CD4-positive, alpha-beta T cell treated with Interleukin-6 for 4 hours (primary cell): ENCODE data around the gene NPL.

ENCODE experiments used
- DNase-seq: peaks from one replicate; pipeline ENCODE4 v3.0.0-alpha.2; 2020; ENCODE audit warnings: mixed read lengths

Gene NPL

GRCh38 chr1:182789138-182790076 lies at the start of gene NPL:
TSS of gene NPL (plus strand) at chr1:182789773. CDS start at chr1:182794372, 4,599 bp downstream.
- DNase-seq: peak; percentile 90

DNA sequence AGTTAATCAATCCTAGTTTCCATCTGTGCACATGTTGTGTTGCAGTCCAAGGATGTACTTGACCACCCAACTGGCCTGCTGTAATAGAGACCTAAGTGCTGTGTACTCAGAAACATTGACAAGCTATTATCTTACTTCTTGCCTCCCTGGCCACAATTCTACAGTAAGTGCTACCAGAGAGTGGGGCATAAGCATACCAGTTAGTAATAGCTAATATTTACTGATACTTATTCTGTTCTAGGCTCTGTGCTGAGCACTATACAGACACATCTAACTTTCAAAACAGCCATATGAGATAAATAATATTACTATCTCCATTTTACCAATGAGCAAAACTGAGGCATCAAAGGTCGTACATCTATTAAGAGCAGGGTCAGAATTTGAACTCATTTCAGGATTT lies 49.5 kb upstream of the NPL start:
- DNase-seq: no peak

DNA sequence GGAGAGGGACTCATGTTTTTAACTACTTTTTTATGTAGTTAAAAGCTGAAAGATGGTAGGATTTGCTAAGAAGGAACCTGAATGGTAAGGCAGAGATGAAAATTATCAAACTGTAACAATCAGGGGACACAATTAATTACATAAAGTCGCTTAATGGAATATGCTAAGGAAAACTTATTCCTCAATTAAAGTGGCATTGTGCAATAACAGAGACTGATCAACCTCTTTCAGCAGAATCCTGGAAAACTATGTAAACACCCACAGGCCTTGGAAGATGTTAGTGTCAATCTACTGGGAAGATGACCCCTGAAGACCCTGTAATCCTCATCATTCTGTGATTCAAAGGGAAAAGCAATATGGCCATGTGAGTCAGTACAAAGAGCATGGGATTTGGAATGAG lies 46.8 kb upstream of the NPL start:
- DNase-seq: no peak

DNA sequence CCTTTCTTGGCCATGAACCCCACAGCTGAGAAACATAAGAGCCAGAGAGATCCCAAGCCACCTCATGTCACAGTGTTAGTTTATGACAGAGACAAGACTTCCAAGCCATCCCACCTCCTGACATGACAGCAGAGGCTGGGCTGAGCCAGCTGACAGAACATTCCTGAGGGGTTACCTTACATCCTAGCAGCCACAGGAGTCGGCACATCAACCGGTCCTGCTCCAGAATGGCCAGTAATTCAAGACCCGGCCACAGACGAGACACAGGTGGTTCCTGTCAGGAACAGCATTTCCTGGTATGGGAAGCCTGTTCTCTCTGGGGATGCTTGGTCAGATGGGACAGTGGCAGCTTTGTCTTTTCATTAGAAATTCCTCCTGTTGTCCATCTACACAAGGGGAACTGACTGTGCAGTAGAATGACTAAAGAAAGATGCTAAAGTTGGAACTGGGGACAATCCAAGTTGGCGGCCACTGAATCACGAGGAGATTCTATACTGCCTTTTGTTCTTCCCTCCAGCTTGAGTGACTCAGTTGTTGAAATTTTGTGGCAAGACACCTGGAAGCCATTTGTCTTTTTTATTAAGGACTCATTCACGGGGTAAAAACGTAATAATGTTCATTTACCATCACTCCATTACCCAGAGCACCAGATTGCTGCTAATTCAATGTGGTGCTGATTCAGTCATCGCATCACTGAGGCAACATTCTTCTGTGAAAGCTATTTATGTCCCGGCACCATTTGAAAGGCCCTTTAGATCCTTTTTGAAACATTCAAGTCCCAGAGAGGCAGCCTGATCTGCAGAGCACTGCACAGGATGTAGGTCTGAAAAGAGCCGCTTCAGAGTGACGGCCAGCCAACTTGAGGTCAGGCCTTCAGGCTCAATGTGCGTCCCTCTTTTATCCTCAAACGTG lies 37.2 kb upstream of the NPL start:
- DNase-seq: no peak

DNA sequence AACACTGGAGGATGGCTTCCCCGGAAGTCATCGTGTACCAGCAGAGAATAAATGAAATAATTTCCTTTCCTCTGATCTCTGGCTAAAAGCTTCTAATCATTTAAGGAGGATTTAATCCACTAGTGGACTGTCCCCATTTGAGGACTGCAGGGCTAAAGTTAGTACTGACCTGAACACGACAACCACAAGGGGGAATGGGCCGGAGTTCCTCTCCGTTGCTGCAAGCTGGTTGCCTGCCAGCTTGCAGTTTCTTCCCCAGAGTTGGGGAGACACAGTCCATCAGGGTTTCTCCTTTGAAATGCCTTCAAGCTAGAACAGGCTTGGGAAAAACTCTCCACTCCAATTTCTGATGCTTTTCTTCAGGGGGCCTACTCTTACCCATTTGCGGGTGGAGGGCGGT lies 35.5 kb upstream of the NPL start:
- no peak for DNase-seq

DNA sequence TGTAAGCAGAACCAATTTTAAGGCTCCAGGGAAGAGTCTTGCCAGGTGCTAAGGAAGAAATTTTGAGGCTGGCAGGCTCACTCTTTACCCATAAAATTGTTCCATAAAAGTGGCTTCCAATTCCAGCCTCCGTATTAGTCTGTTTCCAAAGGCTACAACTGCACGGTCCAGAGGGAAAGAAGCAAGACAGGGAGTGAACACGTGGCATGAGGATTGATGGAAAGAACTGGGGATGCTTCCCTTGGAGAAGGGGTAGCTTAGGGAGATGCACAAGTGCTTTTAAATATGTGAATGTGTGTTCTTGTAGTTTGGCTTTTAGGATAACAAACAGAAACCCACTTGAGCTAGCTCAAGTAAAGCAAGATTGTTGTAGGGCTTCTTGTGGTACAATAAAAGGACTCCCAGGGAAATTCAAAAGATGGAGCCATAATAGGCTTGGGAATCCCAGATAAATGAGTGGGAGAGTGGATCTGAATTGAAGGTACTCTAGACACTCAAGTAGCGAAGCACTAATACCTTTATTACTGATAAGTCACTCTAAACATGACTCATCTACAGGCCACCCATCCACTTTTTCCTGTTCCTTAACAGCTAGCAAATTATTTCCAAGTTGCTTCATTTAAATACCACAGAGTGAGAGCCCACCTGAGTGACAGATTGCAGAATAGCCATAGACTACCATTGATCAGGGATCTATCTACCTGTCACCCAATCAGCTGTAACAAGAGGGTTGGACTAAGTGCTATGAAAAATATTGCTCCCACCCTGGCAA lies 34.8 kb upstream of the NPL start:
- DNase-seq: no peak

DNA sequence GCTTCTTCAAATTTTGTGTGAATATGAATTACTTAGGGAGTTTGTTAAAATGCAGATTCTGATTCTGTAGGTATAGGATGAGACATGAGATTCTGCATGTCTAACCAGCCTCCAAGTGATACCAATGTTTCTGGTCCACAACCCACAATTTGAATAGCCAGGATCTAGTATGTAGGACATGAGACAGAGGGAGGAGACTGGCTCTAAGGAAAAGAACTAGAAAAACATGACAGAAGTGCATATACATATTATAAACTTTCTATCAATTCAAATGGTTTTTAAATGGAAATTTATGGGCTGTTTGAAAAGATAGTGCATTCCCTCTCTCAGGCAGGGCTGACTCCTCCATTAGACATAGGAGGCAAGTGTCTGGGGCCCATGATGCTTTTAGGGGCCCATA lies 33.9 kb upstream of the NPL start:
- no peak for DNase-seq

- DNase-seq: no peak
These were observed 33.1 kb upstream of the NPL start for GRCh38 chr1:182756423-182756822.

GRCh38 chr1:182761396-182762395 lies 27.9 kb upstream of the NPL start:
- DNase-seq: no peak

- no peak for DNase-seq
These were observed 27.0 kb upstream of the NPL start for GRCh38 chr1:182762536-182762935.

- DNase-seq: no peak
These were observed 25.4 kb upstream of the NPL start for GRCh38 chr1:182764029-182764727.

DNA sequence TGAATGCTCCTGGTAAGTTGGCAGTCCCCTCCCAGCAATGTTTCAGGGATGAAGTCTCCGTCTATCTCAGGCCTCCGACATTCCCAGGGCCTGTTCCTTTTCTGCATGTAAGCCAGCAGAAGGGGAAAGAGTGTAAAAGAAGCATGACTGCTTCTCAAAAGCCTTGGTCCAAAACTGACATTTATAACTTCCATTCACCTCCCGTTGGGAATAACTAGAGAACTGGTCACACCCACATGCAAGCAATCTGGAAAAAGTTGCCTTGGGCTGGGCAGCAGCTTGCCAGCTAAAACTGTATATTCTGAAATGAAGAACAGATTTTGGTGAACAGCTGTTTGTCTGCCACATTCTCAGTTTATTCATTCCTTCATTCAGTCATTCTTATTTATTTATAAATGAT lies 24.2 kb upstream of the NPL start:
- DNase-seq: no peak

DNA sequence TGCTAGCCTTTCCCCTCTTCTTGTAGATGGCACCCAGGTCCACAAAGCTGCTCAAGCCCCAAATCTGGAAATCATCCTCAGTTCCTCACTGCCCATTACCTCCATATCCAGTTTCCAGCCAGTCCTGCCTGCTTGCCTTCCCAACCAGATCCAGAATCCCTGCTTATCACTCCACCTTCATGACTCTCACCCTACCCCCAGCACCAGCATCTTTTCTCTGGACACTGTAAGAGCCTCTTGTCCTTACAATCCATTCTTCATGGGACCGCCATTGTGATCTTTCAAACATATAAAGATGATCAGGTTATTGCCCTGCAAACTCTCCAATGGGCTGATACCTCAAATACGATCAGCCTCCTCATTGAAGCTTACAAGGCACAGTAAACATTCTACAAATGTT lies 23.5 kb upstream of the NPL start:
- no peak for DNase-seq

GRCh38 chr1:182766881-182767645 lies 22.5 kb upstream of the NPL start:
- DNase-seq: no peak

DNA sequence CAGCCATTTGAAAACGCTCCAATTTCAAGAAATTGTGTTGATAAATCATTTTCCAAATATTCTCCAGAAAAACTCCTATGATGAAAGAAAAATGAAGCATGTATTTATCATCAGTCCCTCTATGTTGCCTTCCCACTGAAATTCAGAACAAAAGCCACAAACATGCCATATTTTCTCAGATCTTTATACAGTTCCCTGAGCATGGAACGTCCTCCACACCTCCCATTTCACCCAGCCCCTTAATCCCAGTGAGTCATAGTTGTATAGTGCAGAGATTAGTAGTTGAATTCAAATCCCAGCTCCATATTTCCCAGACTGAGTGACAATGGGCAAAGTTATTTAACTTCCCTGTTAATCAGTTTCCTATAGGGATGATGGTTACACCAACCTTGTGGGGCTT lies 20.6 kb upstream of the NPL start:
- no peak for DNase-seq

DNA sequence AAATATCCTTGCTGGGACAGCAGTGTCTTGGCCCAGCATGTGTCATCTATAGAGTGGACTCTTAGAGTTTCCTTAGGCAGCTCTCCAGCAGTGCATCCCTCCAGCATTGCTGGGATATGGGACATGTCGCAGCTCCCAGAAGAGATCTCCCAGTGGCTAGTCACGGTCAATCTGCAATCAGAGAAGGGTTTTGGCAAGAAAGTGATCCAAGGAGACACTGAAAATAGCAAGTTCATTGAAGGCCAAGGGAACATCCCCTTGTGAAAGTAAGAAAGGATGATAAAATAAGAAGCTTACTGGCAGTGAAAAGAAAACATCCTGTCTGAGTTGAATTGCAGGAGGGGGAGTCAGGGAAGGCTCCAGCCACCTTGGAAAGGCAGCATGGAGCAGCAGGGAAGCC lies 19.3 kb upstream of the NPL start:
- DNase-seq: no peak

GRCh38 chr1:182771187-182771984 lies 18.2 kb upstream of the NPL start:
- no peak for DNase-seq

DNA sequence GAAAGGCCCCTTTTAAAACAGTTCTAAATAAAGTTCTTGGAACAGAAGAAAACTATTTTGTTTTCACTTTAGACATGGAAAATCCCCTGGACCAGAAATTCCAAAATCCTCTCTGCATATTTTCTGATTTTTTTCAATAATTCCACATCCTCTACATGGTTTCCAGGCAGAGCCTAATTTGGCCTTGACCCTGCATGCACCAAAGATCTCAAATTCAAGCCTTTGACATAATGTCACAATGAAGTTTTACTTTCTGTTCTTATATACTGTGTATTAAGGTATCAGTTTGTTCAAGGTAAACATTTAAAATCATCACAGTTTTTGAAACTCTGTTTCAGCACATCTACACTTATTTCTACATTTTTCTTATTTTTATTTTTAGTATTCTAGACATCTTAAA lies 12.2 kb upstream of the NPL start:
- no peak for DNase-seq

DNA sequence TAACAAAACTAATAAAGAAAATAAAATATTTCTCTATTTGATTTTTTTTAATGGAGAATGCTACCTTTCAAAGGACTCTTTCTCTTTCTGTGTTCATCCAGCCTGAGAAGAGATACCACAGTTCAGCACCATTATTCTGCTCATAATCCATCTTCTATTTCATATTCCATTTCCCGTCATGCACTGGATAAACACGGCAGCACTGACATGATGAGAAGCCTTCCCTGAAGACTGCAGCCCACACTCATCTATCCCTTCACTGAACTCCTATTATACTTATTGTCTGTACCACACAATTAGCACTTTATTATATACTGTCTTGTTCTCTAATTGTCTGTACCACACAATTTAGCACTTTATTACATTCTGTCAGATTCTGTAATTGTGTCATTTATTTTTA lies 10.7 kb upstream of the NPL start:
- DNase-seq: no peak
